ENCODE results near the gene OLFML1.

The OLFML1 gene

DNA sequence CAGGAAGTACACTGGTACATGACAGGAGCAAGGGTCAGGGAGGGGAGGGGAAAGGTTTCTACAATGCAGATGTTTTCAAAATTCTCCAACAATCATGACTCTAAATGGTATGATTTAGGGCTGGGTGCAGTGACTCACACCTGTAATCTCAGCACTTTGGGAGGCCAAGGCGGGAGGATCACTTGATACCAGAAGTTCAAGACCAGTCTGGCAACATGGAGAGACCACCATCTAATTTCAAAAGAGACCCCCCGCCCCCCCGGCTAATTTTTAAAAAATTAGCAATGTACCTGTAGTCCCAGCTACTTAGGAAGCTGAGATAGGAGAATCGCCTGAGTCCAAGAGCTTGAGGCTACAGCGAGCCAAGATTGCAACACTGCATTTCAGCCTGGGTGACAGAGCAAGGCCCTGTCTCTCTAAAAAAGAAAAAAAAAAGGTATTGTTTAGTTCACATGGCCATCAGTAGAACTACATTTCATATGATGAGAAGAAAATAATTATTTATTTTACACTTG lies 15.9 kb upstream of the OLFML1 start:
- H3K9me3 ChIP-seq (ENCODE audit: severe bottlenecking) = no peaks in the 10 kb centered on the region
- no peaks in the 10 kb centered on the region for H3K4me1 ChIP-seq (ENCODE audit: insufficient read depth, poor library complexity, severe bottlenecking)
- no peak for DNase-seq (ENCODE audit: low spot score)
- no peak for ATAC-seq (ENCODE audit: low read depth)
- no peak overlapping the region for H3K4me3 ChIP-seq (ENCODE audit: severe bottlenecking)
- no peak overlapping the region for H3K27ac ChIP-seq (ENCODE audit: poor library complexity, severe bottlenecking)
- no peaks in the 10 kb centered on the region for H3K36me3 ChIP-seq (ENCODE audit: low read depth)
- TF ChIP-seq, protein P1, sequence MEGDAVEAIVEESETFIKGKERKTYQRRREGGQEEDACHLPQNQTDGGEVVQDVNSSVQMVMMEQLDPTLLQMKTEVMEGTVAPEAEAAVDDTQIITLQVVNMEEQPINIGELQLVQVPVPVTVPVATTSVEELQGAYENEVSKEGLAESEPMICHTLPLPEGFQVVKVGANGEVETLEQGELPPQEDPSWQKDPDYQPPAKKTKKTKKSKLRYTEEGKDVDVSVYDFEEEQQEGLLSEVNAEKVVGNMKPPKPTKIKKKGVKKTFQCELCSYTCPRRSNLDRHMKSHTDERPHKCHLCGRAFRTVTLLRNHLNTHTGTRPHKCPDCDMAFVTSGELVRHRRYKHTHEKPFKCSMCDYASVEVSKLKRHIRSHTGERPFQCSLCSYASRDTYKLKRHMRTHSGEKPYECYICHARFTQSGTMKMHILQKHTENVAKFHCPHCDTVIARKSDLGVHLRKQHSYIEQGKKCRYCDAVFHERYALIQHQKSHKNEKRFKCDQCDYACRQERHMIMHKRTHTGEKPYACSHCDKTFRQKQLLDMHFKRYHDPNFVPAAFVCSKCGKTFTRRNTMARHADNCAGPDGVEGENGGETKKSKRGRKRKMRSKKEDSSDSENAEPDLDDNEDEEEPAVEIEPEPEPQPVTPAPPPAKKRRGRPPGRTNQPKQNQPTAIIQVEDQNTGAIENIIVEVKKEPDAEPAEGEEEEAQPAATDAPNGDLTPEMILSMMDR (IDR thresholded peaks at IDR 0.05; ENCODE audit: poor library complexity, severe bottlenecking) = no peak
- H3K27me3 ChIP-seq (ENCODE audit: insufficient read depth, poor library complexity, severe bottlenecking) = no peaks in the 10 kb centered on the region

DNA sequence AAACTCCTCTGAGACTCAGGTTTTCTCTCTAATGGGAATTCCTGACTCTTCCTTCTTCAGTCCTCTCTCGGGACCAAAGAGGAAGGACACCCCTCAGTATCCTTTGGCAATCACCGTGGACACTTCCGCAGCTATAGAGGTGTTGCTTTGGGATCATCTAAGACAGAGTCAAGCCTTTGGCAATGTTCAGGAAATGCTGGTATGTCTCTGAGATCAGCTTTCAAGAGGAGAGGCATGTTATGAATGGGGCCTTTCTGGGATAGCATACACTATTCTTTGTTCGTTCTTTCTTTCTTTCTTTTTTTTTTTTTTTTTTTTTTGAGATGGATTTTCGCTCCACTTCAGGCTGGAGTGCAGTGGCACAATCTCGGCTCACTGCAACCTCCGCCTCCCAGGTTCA lies 14.2 kb upstream of the OLFML1 start:
- Histone ChIP-seq H3K27me3 (ENCODE audit: insufficient read depth, poor library complexity, severe bottlenecking) (no peaks in the 10 kb centered on the region), H3K27ac (ENCODE audit: poor library complexity, severe bottlenecking) (no peak overlapping the region), H3K4me1 (ENCODE audit: insufficient read depth, poor library complexity, severe bottlenecking) (no peaks in the 10 kb centered on the region), H3K9me3 (ENCODE audit: severe bottlenecking) (no peaks in the 10 kb centered on the region), H3K4me3 (ENCODE audit: severe bottlenecking) (no peak overlapping the region), H3K36me3 (ENCODE audit: low read depth) (no peaks in the 10 kb centered on the region)
- no peak for ATAC-seq (ENCODE audit: low read depth)
- DNase-seq (ENCODE audit: low spot score) = no peak
- TF ChIP-seq, protein P1 (IDR thresholded peaks at IDR 0.05; ENCODE audit: poor library complexity, severe bottlenecking) = no peak

DNA sequence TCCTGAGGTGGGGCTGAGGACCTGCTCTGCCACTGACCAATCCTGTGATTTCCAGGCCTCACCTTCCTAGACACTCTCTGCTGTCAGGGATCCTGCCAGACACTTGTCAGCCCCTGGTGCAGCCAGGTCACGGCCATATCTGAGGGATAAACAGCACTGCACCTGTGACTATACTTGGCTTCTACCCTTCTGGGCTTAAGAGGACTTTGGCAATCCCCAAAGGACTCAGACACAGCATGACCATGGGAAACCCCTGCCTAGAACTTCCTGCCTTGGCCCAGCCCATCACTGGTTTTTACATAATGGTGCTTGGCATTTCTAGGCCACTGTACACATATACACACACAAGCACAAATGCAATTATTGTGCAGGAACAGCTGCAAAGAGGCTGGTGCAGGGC lies 11.6 kb upstream of the OLFML1 start:
- no peak for ATAC-seq (ENCODE audit: low read depth)
- TF ChIP-seq, protein P1 (IDR thresholded peaks at IDR 0.05; ENCODE audit: poor library complexity, severe bottlenecking) = no peak

DNA sequence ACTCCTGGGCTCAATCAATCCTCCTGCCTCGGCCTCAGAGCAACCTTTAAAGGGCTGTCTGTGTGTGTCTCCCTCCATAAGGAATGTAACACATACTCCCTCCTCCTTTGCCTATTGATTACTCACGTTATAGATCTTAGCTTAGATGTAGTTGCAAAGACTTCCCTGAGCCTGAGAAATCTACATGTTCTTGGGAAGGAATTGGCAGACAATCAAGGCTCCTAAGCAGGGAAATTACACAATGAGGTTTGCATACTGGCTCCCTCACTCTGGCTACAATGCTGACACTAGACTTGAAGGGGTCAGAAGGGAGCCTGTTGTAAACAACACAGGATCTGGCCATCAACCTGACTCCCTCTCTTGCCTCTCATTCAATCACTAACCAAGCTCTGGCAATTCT lies 5.2 kb upstream of the OLFML1 start:
- DNase-seq (ENCODE audit: low spot score) = no peak
- TF ChIP-seq, protein P1 (IDR thresholded peaks at IDR 0.05; ENCODE audit: poor library complexity, severe bottlenecking) = no peak
- no peak overlapping the region for H3K27ac ChIP-seq (ENCODE audit: poor library complexity, severe bottlenecking)
- no peaks in the 10 kb centered on the region for H3K36me3 ChIP-seq (ENCODE audit: low read depth)
- no peaks in the 10 kb centered on the region for H3K4me1 ChIP-seq (ENCODE audit: insufficient read depth, poor library complexity, severe bottlenecking)
- H3K27me3 ChIP-seq (ENCODE audit: insufficient read depth, poor library complexity, severe bottlenecking) = no peaks in the 10 kb centered on the region
- H3K4me3 ChIP-seq (ENCODE audit: severe bottlenecking) = no peak overlapping the region
- ATAC-seq (ENCODE audit: low read depth) = no peak
- H3K9me3 ChIP-seq (ENCODE audit: severe bottlenecking) = no peaks in the 10 kb centered on the region

More for the DNA sequence above, 11.6 kb upstream of the OLFML1 start:
- no peak for DNase-seq (ENCODE audit: low spot score)
- Histone ChIP-seq H3K9me3 (ENCODE audit: severe bottlenecking) (no peaks in the 10 kb centered on the region), H3K4me3 (ENCODE audit: severe bottlenecking) (no peak overlapping the region), H3K36me3 (ENCODE audit: low read depth) (no peaks in the 10 kb centered on the region), H3K4me1 (ENCODE audit: insufficient read depth, poor library complexity, severe bottlenecking) (no peaks in the 10 kb centered on the region), H3K27ac (ENCODE audit: poor library complexity, severe bottlenecking) (no peak overlapping the region), H3K27me3 (ENCODE audit: insufficient read depth, poor library complexity, severe bottlenecking) (no peaks in the 10 kb centered on the region)

DNA sequence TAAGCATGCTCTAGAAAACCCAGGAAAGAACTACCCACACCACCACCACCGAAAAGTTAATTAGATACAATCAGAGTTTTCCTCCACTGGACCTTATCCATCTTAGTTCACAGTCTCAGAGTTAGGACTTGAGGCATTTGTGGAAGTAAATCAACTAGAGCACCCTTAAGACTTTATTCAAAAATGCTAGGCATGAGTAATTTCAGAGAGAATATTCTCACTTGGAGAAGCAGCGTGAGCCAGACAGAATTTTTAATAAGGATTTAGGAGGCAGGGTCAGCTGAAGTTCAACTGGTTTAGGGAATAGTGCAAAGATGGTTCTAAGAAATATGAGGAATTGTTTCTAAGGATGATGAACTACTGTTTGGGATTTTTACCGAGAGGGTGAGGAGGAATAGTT lies 1.2 kb upstream of the OLFML1 start:
- Histone ChIP-seq H3K27ac (ENCODE audit: poor library complexity, severe bottlenecking) (no peak overlapping the region), H3K9me3 (ENCODE audit: severe bottlenecking) (no peaks in the 10 kb centered on the region), H3K4me3 (ENCODE audit: severe bottlenecking) (no peak overlapping the region), H3K36me3 (ENCODE audit: low read depth) (no peaks in the 10 kb centered on the region), H3K4me1 (ENCODE audit: insufficient read depth, poor library complexity, severe bottlenecking) (no peaks in the 10 kb centered on the region), H3K27me3 (ENCODE audit: insufficient read depth, poor library complexity, severe bottlenecking) (no peaks in the 10 kb centered on the region)
- TF ChIP-seq, protein P1 (IDR thresholded peaks at IDR 0.05; ENCODE audit: poor library complexity, severe bottlenecking) = no peak
- ATAC-seq (ENCODE audit: low read depth) (no peak), DNase-seq (ENCODE audit: low spot score) (no peak)

All from RWPE2 (cell line).